GM19467 (cell line): ENCODE measurements around the gene RNASET2.

Experiments used
- ATAC-seq: cut with Tn5 transposase; IDR thresholded peaks from one replicate; pipeline ENCODE4 v1.9.1; 2021; ENCODE audit warnings: mild to moderate bottlenecking, moderate library complexity; ENCODE audit not compliant: unreplicated experiment

RNASET2 gene

GRCh38 chr6:166970091-166970490 lies 13.7 kb upstream of the RNASET2 start:
- no peak for ATAC-seq

- ATAC-seq, result no peak
Measured at GRCh38 chr6:166969390-166970002, 13.1 kb upstream of the RNASET2 start.

- no peak for ATAC-seq
Measured at GRCh38 chr6:166966268-166966667, 9.9 kb upstream of the RNASET2 start.

GRCh38 chr6:166960609-166960978 lies 4.2 kb upstream of the RNASET2 start:
- no peak for ATAC-seq

- ATAC-seq, result no peak
Measured at GRCh38 chr6:166959911-166960608, 3.7 kb upstream of the RNASET2 start.

- ATAC-seq, result no peak
Measured at GRCh38 chr6:166958926-166959861, 2.8 kb upstream of the RNASET2 start.

- no peak for ATAC-seq
Measured at GRCh38 chr6:166957805-166958076, 1.4 kb upstream of the RNASET2 start.

GRCh38 chr6:166957087-166957804 lies 896 bp upstream of the RNASET2 start:
- peak; percentile 28 for ATAC-seq

- peak; percentile 1 for ATAC-seq
Measured at GRCh38 chr6:166955865-166956443, 396 bp downstream of the RNASET2 start.

GRCh38 chr6:166955121-166955864 lies 1.1 kb downstream of the RNASET2 start:
- ATAC-seq, result no peak

- ATAC-seq, result no peak
Measured at GRCh38 chr6:166954118-166954713, 2.1 kb downstream of the RNASET2 start.

GRCh38 chr6:166952567-166953486 lies 3.5 kb downstream of the RNASET2 start:
- no peak for ATAC-seq

GRCh38 chr6:166952121-166952520 lies 4.2 kb downstream of the RNASET2 start:
- no peak for ATAC-seq

GRCh38 chr6:166951670-166952060 lies 4.7 kb downstream of the RNASET2 start:
- ATAC-seq, result no peak

- ATAC-seq, result peak; percentile 89
Measured at GRCh38 chr6:166950892-166951669, 5.3 kb downstream of the RNASET2 start.

GRCh38 chr6:166950443-166950821 lies 5.9 kb downstream of the RNASET2 start:
- peak; percentile 48 for ATAC-seq

- ATAC-seq, result peak; percentile 2
Measured at GRCh38 chr6:166949528-166950442, 6.6 kb downstream of the RNASET2 start.
